Measurements from ENCODE around the gene TIGD4.

DNA sequence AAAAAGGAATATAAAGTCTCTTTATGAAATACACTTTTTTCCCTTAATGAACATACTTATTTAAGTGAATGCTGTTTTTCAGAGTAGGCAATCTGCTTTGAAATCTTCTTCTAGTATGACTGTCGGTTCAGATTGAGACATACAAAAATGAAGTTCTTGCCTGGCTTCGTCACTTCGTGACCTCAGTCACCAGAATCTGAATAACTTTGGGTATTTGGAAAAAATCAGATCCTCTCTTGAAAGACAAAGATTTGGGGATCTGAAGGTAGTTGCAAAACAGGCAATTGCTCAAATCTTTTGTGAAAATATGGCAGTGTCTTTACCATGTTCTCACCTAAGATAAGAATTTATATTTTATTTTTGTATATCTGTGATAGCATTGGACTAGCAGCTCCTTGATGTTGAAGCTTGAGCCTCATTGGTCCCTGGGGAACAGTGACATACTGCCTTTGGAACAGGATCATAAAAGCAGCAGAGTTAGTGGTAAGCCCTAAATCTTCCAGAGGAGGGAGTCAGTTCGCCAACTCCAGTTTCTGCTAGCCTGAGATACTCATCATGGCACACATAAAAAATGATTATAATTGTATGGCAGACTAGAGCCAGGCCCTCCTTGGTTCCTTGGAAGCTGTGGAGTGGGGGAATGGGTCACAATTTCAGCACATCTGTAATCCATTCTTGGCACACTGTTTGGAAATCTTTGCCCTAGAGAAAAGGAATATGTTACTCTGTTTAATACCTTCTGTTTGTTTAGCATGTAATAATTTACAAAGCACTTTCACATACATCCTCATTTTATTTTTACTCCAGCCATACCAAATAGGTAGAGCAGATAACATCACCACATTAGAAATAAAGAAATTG lies 5.2 kb upstream of the TIGD4 start:
- TF ChIP-seq CTCF (CRISPR knock-in tag; IDR thresholded peaks at IDR 0.05) (no peak), TBL1XR1 (IDR thresholded peaks at IDR 0.05; ENCODE audit: borderline replicate concordance, low read length, partially characterized antibody) (no peak), SIN3A (IDR thresholded peaks at IDR 0.05; ENCODE audit: borderline replicate concordance, low read depth, low read length) (no peak), ZNF274 (CRISPR knock-in tag; IDR thresholded peaks at IDR 0.05) (no peak), MYC (CRISPR knock-in tag; IDR thresholded peaks at IDR 0.05; ENCODE audit: borderline replicate concordance) (no peak), PCBP1 (IDR thresholded peaks at IDR 0.05; ENCODE audit: borderline replicate concordance, low read depth, low read length) (no peak)
- TF ChIP-seq, protein P1, sequence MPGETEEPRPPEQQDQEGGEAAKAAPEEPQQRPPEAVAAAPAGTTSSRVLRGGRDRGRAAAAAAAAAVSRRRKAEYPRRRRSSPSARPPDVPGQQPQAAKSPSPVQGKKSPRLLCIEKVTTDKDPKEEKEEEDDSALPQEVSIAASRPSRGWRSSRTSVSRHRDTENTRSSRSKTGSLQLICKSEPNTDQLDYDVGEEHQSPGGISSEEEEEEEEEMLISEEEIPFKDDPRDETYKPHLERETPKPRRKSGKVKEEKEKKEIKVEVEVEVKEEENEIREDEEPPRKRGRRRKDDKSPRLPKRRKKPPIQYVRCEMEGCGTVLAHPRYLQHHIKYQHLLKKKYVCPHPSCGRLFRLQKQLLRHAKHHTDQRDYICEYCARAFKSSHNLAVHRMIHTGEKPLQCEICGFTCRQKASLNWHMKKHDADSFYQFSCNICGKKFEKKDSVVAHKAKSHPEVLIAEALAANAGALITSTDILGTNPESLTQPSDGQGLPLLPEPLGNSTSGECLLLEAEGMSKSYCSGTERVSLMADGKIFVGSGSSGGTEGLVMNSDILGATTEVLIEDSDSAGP (CRISPR knock-in tag; IDR thresholded peaks at IDR 0.05; ENCODE audit: borderline replicate concordance) = no peak
